Activated CD4-positive, alpha-beta T cell treated with anti-CD3 and anti-CD28 coated beads for 4 hours (primary cell): ENCODE measurements around the gene KMT2B.
"Not testable (repeated sequence)": the region's sequence is repeated elsewhere in the genome, so short reads cannot be mapped to it uniquely, and the experiment has no call there.

Experiments
- DNase-seq, 2 donors: peaks; one replicate each; pipeline ENCODE4 v3.0.0-alpha.2; 2020

Gene KMT2B

GRCh38 chr19:35717665-35718344, at the start of gene KMT2B:
Gene KMT2B, plus strand, starts transcription at chr19:35718003. Its CDS starts 16 bp downstream, at chr19:35718019.
- DNase-seq: no peak

DNA sequence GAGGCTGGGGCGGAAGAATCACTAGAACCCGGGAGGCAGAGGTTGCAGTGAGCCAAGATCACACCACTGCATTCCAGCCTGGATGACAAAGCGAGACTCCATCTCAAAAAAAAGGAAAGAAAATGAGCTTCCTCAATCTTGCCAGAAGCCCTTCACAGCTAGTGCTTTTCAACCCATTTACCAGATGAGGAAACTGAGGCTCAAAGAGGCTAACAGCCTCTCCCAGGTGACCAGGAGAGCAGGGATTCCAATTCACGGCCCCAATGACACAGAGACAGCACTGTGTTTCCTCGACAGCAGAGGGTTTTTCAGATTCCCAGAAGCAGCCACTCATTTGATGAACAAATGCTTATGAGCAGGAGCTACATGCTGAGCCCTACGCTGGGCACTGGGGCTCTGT, 48.2 kb upstream of the KMT2B start:
- no peak for DNase-seq

GRCh38 chr19:35669974-35670373, 47.8 kb upstream of the KMT2B start:
- no peak for DNase-seq

GRCh38 chr19:35670686-35671085, 47.1 kb upstream of the KMT2B start:
- no peak for DNase-seq

- DNase-seq: no peak
Measured at GRCh38 chr19:35671818-35672217, 46.0 kb upstream of the KMT2B start.

- DNase-seq: peak; percentile 25 to 33
Measured at GRCh38 chr19:35673121-35673804, 44.5 kb upstream of the KMT2B start.

DNA sequence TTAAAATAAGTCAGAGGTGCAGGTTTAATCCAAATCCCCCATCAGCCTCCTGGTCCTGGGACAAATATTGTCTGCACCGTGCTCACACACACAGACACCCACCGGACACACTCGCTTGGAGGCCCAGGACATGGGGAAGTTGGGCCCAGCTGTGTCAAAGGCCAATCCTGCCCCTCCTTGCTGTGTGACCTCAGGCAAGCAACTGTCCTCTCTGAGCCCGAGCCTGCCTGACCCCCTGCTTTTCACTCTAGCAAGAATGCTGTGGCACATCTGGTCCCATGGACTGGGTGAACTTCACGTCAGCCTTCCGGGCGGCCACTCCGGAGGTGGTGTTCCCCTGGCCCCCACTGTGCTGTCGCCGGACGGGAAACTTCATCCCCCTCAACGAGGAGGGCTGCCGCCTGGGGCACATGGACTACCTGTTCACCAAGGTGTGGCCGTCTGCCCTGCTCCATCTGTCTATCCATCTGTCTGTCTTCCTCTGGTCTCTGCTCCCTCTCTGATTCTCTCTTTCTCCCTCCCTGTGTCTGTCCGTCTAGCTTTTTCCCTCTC, 42.1 kb upstream of the KMT2B start:
- DNase-seq: no peak

- DNase-seq: no peak
Measured at GRCh38 chr19:35689836-35690235, 28.0 kb upstream of the KMT2B start.

- DNase-seq: not testable (repeated sequence)
Measured at GRCh38 chr19:35691106-35691505, 26.7 kb upstream of the KMT2B start.

DNA sequence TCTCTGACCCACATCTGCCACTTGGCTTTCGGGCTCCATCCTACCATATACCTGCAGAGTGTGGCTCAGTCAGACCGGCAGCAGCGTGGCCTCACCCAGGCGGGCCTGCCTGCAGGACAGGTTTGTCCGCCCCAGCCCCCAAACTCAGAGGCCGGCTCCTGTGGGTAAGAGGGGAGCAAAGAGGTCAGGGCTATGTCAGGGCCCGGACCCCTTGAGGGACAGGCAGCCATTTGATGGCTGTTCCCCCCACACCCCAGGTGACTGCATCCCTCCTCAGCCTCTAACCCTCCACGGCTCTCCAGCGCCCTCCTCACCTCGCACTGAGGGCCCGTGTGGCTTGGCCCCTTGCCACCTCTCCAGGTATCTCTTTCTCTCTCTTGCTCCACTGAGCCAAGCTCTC, 25.8 kb upstream of the KMT2B start:
- no peak for DNase-seq

GRCh38 chr19:35693422-35693821, 24.4 kb upstream of the KMT2B start:
- DNase-seq: no peak

- DNase-seq: peak; percentile 86 to 95
Measured at GRCh38 chr19:35693835-35694599, 23.8 kb upstream of the KMT2B start.

- DNase-seq: no peak
Measured at GRCh38 chr19:35695895-35696422, 21.8 kb upstream of the KMT2B start.

DNA sequence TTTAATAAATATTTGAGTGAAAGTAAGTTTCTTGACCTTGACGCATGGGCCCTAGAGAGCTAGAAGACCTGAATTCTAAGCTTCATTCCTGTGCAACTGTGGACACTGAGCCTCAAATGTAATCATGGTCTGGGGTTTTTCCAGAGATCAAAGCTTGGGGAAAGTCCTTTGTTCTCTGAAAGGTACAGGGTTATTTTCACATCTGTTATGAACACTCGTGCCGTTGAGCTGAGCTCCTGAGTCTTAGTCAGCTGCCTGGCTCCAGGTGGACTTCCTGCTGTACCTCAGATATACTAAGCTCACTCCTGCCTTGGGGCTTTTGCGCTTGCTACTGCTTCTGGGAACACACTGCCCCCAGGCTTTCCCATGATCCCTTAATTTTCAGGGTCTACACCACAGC, 21.0 kb upstream of the KMT2B start:
- DNase-seq: no peak

GRCh38 chr19:35702223-35703012, 15.4 kb upstream of the KMT2B start:
- peak; percentile 91 to 93 for DNase-seq

DNA sequence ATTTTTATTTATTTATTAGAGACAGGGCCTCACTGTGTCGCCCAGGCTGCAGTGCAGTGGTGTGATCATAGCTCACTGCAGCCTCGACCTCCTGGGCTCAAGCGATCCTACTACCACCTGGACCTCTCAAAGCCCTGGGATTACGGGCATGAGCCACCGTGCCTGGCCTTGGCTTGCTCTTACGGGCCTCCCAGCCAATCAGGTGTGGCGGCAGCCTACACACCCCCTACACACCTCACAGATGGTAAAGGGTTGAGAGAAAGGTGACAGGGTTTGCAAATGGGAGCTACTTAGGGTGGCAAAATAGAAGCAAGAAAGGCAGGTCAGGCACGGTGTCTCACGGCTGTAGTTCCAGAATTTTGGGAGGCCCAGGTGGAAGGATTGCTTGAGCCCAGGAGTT, 14.5 kb upstream of the KMT2B start:
- DNase-seq: no peak

DNA sequence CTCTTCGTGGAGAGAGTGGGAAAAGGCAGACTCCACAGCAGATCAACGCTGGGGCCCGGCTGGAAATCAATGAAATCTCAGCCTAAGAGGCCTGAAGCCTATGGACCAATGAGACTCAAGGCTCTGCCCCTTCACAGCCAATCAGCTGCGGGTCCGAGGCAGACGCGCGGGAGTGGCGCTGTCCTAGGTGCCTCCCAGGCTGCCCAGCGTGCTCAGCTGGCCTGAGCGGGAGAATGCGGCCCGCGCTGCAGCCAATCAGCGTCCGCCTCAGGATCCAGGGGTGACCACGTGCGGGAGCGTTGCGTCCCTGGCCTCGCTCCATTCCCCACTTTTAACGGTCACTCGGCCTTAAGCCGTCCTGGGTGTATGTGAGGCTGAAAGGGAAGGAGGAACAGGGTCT, 13.6 kb upstream of the KMT2B start, which contains the start of gene ZBTB32:
ZBTB32 (plus strand) TSS at position 341 of the 400 bp plus-strand sequence. CDS start 10,069 bp downstream, outside the sequence.
- no peak for DNase-seq

DNA sequence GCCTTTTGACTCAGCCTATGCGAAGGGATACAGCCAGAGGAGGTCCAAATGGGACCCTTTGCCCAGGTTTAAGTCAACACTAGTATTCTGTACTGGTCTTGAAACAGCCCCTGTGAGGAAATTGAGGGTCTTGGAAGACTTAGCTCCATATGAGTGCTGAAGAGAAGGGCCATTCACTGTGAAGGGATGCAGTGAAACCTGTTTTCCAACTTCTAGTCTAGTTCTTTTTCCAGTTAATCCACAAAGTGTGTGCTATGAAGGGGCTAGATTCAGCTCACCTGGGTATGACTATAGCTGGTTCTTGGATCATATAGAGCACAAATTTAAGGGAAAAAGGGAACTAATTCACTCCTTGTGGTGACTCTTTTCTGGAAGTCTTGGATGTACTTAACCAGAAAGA, 9.4 kb upstream of the KMT2B start:
- no peak for DNase-seq

- peak; percentile 43 to 54 for DNase-seq
Measured at GRCh38 chr19:35710784-35711723, 6.7 kb upstream of the KMT2B start.

DNA sequence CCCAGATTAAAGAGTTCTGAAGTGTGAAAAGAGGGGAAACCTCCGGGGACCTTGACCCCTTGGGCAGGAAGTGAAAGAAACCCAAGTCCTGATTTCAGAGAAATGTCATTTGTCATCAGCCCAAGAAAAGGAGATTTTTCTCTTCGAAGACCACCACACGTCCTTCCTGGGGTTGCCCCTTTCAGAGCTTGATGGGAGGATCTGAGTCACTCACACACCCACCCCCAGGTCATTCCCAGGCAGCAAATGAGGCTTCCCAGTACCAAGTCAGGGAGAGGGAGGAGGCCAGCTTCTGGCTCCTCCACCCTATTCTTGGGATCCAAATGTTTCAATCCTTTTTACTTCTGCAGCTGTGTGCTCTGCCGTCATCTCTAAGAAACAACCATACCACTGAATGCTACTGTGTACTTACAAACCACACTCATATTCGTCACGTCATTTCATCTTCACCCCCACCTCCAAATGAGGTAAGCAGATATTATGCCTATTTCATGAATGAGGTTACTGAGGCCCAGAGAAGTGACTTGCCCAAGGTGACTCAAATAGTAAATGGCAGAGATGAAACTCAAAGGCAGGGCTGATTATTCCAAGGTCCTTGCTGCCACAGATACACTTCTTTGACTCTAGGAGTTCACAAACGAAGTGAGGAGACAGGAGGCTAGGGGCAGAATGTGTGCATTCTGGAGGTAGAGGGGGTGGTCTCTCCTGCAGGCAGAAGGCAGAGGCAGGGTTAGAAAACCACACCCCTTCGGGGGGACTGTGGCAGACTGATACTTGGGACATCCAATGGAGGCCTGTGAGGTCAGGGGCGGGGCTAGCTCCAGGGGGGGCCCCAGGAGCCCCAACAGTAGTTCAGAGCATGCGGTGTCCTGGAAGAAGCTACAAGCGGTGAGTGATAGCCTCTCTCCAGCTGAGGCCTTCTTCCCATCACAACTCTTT, 5.0 kb upstream of the KMT2B start:
- DNase-seq: peak; percentile 41 to 50
